Left ventricle myocardium inferior (tissue), 1 donor: ENCODE measurements around the gene FNDC3B. TPM values are rescaled to one million over a fixed set of nuclear protein-coding genes. Genes with fewer than 3 reads are reported as not detected.
A peak's percentile ranks its signal among the peaks of the same experiment; 100 is the strongest.

Experiments
- DNase-seq: peaks from one replicate; pipeline ENCODE4 v3.0.0-alpha.2; 2020
- H3K27ac ChIP-seq: fragments of 200-600 bp; replicated peaks from 2 replicates; pipeline ENCODE4 v1.8.0; 2021
- H3K27me3 ChIP-seq: fragments of 200-600 bp; 2 replicates; pipeline ENCODE4 v1.8.0; 2021; ENCODE audit warnings: low read depth
- H3K36me3 ChIP-seq: fragments of 200-600 bp; 2 replicates; pipeline ENCODE4 v1.8.0; 2021
- H3K4me1 ChIP-seq: fragments of 200-600 bp; 2 replicates; pipeline ENCODE4 v1.8.0; 2021
- H3K4me3 ChIP-seq: fragments of 200-600 bp; 2 replicates; pipeline ENCODE4 v1.8.0; 2021; ENCODE audit warnings: mild to moderate bottlenecking, moderate library complexity
- H3K9me3 ChIP-seq: fragments of 200-600 bp; replicated peaks from 2 replicates; pipeline ENCODE4 v1.8.0; 2021
- CTCF ChIP-seq: fragments of 200-600 bp; IDR thresholded peaks from 2 replicates; pipeline ENCODE4 v1.8.0; 2021; ENCODE audit warnings: antibody characterized with exemption, mild to moderate bottlenecking, borderline replicate concordance
- intact Hi-C: fragments of 100-400 bp; cut with micrococcal nuclease; formaldehyde crosslinking; loops from one replicate; pipeline ENCODE4 v1.11.0; 2022
- total RNA-seq: library from RNA; stranded (reverse); fragmentation: NEBNext Ultra II Directional; extraction: Animal tissue kit (Norgen Biotek cat#: 25700); gene quantifications from one replicate; pipeline ENCODE4 v1.2.1, GENCODE V29; 2021
- donor health status: DM: no; HTN: yes; CAD: no; lungs with severe emphysema.

Gene FNDC3B
- total RNA-seq, 1 donor from 2014 or later: 75.7 TPM

- no peak overlapping the region for H3K27ac ChIP-seq
These were observed 223.7 kb downstream of the FNDC3B start for GRCh38 chr3:172262991-172263608.

GRCh38 chr3:172263781-172264486 lies 224.6 kb downstream of the FNDC3B start:
- Histone ChIP-seq H3K27me3 (no peaks in the 10 kb centered on the region), H3K27ac (no peak overlapping the region), H3K4me3 (no peak overlapping the region), H3K9me3 (no peaks in the 10 kb centered on the region), H3K36me3 (peaks cover 11% of the 10 kb centered on the region), H3K4me1 (peaks cover 68% of the 10 kb centered on the region)
- intact Hi-C loops: no loop called here
- no peak for TF ChIP-seq CTCF
- DNase-seq: no peak

More at GRCh38 chr3:172262991-172263608, 223.7 kb downstream of the FNDC3B start:
- no peak for DNase-seq
- H3K27me3 ChIP-seq: no peaks in the 10 kb centered on the region
- H3K4me1 ChIP-seq: peaks cover 68% of the 10 kb centered on the region
- no peak for TF ChIP-seq CTCF
- intact Hi-C loops: no loop called here
- H3K36me3 ChIP-seq: peaks cover 11% of the 10 kb centered on the region
- H3K9me3 ChIP-seq: no peaks in the 10 kb centered on the region
- no peak overlapping the region for H3K4me3 ChIP-seq

DNA sequence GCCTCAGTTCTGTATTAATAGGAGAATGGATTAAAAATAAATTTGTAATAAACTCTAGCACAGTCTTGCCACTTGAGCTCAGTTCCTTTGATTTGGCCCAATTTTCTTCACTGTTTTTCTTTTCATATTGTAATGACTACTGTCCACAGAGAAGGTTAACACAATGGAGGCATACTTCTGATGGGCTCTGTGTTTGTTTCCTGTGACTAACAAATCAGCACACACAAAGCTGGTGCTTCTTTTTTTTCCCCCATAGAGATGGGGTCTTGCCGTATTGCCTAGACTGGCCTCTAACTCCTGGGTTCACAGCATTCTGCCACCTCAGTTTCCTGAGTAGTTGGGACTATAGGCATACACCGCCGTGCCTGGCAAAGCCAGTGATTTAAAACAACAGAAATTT lies 226.7 kb downstream of the FNDC3B start:
- H3K27me3 ChIP-seq: no peaks in the 10 kb centered on the region
- H3K9me3 ChIP-seq: no peaks in the 10 kb centered on the region
- no peak overlapping the region for H3K27ac ChIP-seq
- intact Hi-C loops: no loop called here
- DNase-seq: no peak
- TF ChIP-seq CTCF: no peak
- H3K4me1 ChIP-seq: peaks cover 50% of the 10 kb centered on the region
- H3K36me3 ChIP-seq: peaks cover 24% of the 10 kb centered on the region
- no peak overlapping the region for H3K4me3 ChIP-seq

DNA sequence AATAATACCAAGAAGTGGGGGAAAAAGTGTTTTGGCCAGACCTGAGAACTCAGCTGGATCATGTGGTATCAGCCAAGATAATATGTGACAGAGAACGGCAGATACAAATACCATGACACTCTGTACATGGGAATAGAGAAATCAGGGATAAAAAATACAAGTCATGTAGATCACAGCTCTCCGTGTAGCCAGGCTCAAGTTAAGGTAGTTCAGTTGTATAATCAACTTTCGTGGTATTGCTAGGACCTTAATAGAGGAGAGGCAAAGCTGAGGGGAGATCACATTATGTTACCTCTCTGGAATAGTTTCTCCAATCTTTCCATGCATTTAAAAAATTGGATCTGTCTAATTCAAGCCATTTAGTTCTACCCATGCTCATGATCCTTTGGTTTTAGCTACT lies 229.0 kb downstream of the FNDC3B start:
- no peak for DNase-seq
- peak overlapping the region; percentile 25 for H3K27ac ChIP-seq
- H3K4me1 ChIP-seq: peaks cover 48% of the 10 kb centered on the region
- no peak for TF ChIP-seq CTCF
- intact Hi-C loops: no loop called here
- H3K36me3 ChIP-seq: peaks cover 24% of the 10 kb centered on the region
- H3K9me3 ChIP-seq: no peaks in the 10 kb centered on the region
- no peak overlapping the region for H3K4me3 ChIP-seq
- no peaks in the 10 kb centered on the region for H3K27me3 ChIP-seq

- DNase-seq: no peak
- Histone ChIP-seq H3K4me3 (no peak overlapping the region), H3K27me3 (no peaks in the 10 kb centered on the region), H3K9me3 (no peaks in the 10 kb centered on the region), H3K36me3 (peaks cover 24% of the 10 kb centered on the region), H3K27ac (peak overlapping the region; percentile 25), H3K4me1 (peaks cover 48% of the 10 kb centered on the region)
- no peak for TF ChIP-seq CTCF
- intact Hi-C loops: no loop called here
These were observed 229.5 kb downstream of the FNDC3B start for GRCh38 chr3:172268868-172269267.
